ENCODE measurements around the gene ISOC2.

ISOC2 gene

GRCh38 chr19:55489711-55490477 is 28.5 kb upstream of the ISOC2 start:
- DNase-seq (ENCODE audit: low read depth), result no peak

GRCh38 chr19:55488986-55489710 is 27.7 kb upstream of the ISOC2 start:
- DNase-seq (ENCODE audit: low read depth), result no peak

- DNase-seq (ENCODE audit: low read depth), result no peak
Measured at GRCh38 chr19:55487924-55488687, 26.7 kb upstream of the ISOC2 start, which contains the start of gene SSC5D. Gene SSC5D, plus strand, starts transcription at chr19:55488436. Its CDS starts 154 bp downstream, at chr19:55488590.

GRCh38 chr19:55486971-55487923 is 25.8 kb upstream of the ISOC2 start:
- DNase-seq (ENCODE audit: low read depth), result peak; percentile 25

GRCh38 chr19:55486043-55486970 is 24.9 kb upstream of the ISOC2 start:
- DNase-seq (ENCODE audit: low read depth), result no peak

- DNase-seq (ENCODE audit: low read depth), result no peak
Measured at GRCh38 chr19:55485439-55486011, 24.1 kb upstream of the ISOC2 start.

- peak; percentile 48 for DNase-seq (ENCODE audit: low read depth)
Measured at GRCh38 chr19:55484593-55485438, 23.4 kb upstream of the ISOC2 start, which contains the start of gene NAT14. Gene NAT14, plus strand, starts transcription at chr19:55485188. Its CDS starts 521 bp downstream, at chr19:55485709.

- no peak for DNase-seq (ENCODE audit: low read depth)
Measured at GRCh38 chr19:55483706-55484592, 22.5 kb upstream of the ISOC2 start.

GRCh38 chr19:55482967-55483705 is 21.7 kb upstream of the ISOC2 start:
- DNase-seq (ENCODE audit: low read depth), result no peak

- DNase-seq (ENCODE audit: low read depth), result no peak
Measured at GRCh38 chr19:55482156-55482961, 20.9 kb upstream of the ISOC2 start.

GRCh38 chr19:55481794-55482155 is 20.3 kb upstream of the ISOC2 start:
- DNase-seq (ENCODE audit: low read depth), result no peak

- DNase-seq (ENCODE audit: low read depth), result no peak
Measured at GRCh38 chr19:55481148-55481793, 19.8 kb upstream of the ISOC2 start.

- DNase-seq (ENCODE audit: low read depth), result no peak
Measured at GRCh38 chr19:55479451-55480230, 18.2 kb upstream of the ISOC2 start.

- no peak for DNase-seq (ENCODE audit: low read depth)
Measured at GRCh38 chr19:55479045-55479444, 17.6 kb upstream of the ISOC2 start.

- DNase-seq (ENCODE audit: low read depth), result no peak
Measured at GRCh38 chr19:55478364-55478763, 16.9 kb upstream of the ISOC2 start.

Data from stimulated activated CD8-positive, alpha-beta memory T cell treated with anti-CD3 and anti-CD28 coated beads, Interleukin-4, amount 100 ng/mL, for 24 hours (primary cell).